Measurements from ENCODE around the gene NEK11.
"Not testable (repeated sequence)": the region's sequence is repeated elsewhere in the genome, so short reads cannot be mapped to it uniquely, and the experiment has no call there.

The NEK11 gene

DNA sequence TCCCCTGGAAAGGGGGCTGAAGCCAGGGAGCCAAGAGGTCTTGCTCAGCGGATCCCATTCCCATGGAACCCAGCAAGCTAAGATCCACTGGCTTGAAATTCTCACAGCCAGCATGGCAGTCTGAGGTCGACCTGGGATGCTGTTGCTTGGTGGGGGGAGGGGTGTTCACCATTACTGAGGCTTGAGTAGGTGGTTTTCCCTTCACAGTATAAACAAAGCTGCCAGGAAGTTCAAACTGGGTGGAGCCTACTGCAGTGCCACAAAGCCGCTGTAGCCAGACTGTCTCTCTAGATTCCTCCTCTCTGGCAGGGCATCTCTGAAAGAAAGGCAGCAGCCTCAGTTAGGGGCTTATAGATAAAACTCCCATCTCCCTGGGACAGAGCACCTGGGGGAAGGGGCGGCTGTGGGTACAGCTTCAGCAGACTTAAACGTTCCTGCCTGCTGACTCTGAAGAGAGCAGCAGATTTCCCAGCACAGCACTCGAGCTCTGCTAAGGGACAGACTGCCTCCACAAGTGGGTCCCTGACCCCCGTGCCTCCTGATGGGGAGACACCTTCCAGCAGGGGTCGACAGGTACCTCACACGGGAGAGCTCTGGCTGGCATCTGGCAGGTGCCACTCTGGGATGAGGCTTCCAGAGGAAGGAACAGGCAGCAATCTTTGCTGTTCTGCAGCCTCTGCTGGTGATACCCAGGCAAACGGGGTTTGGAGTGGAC, 15.8 kb downstream of the NEK11 start:
- not testable (repeated sequence) for DNase-seq

DNA sequence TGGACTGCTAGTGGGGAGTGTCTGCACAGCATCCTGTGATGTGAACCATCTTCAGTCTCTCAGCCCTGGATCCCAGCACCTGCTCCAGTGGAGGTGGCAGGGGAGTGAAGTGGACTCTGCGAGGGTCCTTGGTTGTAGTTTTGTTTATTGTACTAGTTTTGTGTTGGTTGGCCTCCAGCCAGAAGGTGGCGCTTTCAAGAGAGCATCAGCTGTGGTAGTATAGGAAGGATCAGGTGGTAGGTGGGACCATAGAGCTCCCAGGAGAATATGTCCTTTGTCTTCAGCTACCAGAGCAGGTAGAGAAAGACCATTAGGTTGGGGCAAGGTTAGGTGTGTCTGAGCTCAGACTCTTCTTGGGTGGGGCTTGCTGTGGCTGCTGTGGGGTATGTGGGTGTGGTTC, 20.9 kb downstream of the NEK11 start:
- DNase-seq: no peak

DNA sequence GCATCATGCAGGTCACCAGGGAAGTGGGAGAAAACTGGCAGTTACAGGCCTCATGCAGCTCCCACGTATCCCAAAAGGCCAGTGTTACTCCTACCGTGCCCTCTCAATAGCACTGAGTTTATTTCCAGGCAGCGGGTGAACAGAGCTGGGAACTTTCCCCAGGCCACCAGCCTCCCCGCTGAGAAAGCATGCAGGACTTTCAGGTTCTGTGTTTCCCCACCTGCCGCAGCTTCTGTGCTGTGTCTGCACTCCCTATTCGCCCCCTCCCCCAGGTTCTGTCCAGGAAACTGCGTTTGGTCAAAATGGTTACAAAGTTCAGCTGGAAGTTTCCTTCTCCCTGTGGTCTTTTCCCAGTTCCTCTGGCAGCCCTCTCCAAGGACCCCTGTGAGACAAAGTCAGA, 21.4 kb downstream of the NEK11 start:
- no peak for DNase-seq

DNA sequence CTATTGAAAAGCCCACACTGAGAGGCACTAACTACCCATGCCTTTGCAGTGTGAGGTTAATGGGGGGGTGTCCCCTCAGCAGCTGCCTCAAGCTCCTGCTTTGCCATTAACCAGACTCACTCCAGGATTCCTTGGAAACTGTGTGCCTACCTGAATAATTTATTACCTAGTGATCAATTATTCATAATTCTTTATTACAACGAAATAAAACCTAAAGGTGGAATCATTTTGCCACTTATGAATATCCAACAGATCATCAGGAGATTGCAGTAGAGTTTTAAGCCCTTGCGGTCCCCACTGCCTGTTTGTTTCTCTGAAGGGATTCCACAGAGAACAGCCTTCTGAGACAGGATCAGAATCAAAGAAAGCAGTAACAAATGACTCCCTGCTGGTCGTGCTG, 23.3 kb downstream of the NEK11 start:
- no peak for DNase-seq

DNA sequence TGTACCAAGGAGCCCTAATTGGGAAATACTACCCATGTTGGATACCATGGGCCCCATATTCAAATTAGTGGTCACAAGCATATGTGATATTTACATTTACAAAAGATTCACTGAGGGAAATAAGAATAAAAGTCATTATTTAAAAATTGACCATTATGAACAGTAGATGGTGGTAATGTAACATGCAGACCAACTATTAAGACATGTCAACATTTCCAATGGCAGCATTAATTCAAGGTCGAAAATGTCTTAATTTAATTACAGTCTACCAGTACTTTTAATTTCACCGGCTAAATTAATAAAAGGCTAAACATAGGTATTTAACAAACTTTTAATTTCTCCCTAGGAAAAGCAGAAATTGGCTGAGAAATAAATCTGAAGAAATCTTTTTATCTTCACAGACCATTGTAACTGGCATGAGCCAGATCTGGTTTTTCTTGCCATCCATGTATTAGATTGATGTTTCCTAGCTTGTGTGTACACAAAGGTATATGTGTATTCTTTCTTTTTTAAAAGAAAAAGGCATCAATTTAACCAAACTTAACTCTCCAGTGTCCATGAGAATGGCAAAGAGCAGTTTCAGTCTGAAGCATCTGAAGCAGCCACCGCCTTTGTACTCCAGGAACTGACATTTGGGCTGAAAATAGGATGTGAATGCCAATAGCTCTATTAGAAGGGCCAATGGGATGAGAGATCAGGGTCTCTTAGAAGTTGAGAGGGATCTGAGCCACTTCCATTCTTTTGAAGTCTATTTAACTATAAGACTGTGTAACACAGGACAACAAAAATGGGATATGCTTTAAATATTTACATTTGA, 26.6 kb downstream of the NEK11 start:
- DNase-seq: no peak

DNA sequence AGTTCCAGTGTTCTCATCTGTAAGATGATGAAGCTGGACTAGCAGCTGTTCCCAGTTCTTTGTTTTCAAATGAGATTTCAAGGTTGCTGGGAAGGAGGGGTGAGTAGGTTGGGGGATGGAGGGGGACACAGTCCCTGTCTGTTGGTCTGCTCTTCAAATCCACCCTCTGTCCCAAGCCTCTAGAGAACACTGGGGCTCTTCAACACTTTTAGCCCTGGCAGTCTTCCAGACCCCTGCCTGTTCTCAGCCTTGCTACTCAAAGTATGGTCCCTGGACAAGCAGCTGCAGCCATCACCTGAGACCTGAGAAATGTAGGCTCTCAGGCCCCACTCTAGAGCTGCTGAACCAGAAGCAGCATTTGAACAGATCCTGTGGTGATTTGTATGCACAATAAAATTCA, 41.3 kb downstream of the NEK11 start:
- DNase-seq: peak; percentile 53 to 75

DNA sequence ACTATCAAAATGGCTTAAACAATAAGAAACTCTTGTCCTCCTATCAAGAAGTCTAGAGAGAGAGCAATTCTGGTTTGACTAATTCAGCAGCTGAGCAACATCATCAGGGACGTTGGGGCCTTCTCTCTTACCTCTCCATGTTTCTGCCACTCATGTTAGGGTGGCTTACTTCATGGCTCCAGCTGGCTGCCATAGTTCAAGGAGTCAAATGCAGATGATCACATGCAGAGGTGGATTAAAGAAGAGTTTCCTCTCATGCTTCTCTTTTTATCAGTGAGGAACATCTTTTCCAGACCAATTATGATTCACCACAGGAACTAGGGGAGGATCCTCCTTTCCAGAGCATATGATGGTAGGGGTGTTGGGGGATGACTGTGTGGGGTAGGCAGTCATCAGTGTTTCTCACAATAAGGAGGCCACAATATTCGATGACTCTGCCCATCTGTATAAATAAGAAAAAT, 45.5 kb downstream of the NEK11 start:
- no peak for DNase-seq

DNA sequence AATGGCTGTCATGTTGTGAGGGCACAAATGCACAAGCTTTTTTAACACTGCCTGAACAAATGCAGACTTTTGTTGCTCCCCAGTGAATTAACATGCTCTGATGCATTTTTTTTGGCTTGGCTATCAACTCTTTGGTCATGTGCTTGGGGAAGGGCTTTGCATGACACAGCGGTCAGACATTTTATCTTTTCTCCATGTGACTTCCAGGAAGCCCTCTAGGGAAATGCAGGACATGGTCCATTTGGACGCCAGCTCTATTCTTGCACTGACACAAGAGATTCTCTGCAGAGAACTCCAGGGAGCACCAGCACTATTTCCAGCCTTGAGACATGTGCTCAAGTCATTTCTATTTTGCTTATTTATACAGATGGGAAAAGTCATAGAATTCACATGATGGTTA, 46.2 kb downstream of the NEK11 start:
- DNase-seq: no peak

DNA sequence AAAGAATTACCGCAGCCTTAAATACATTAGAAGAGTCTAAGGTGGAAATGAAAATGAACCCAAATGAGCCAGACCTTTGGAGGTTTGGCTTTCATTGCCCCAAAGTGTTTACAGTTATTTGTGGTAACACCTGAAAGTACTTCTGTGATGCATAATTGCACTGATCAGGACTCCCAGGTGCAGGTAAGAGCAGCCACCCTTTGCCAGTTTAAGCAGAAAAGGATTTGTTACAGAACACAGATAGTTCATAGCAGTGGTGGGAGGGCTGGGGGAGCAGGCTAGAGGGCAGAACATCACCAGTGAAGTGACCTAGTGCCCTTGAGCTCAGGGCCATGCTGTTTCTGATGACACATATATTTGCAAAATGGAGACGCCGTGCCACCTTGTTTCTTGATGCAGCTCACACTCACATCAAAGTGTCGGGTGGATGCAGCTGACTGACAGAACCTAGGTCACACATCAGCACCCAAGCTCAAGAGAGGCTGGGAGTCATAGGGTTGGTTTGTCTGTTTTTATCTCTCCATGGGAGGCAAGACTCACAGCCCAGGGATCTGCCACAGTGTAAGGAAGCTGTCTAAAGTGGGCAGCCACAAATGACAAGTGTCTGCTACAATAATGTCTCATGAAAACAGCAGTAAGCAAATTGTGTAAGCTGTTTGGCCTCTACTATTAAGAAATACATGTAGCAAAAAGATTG, 49.1 kb downstream of the NEK11 start:
- no peak for DNase-seq

DNA sequence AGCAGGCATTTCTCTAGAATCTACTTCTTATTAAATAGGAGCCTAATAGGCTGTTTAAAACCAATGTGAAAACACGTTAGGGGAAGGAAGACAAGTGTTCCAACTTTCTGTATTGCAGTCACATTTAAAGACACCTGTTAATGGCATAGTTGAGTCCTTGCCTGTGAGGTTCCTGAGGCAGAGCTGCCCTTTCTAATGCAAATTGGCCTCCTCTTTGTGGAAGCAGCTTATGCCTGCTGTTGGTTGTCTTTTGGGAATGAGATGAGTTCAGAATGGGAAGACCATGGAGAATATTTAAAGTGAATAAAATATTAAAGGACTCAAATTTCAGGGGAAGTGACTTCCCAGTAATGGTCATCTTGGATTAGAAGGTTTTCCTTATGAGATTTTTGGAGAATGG, 51.2 kb downstream of the NEK11 start:
- no peak for DNase-seq

DNA sequence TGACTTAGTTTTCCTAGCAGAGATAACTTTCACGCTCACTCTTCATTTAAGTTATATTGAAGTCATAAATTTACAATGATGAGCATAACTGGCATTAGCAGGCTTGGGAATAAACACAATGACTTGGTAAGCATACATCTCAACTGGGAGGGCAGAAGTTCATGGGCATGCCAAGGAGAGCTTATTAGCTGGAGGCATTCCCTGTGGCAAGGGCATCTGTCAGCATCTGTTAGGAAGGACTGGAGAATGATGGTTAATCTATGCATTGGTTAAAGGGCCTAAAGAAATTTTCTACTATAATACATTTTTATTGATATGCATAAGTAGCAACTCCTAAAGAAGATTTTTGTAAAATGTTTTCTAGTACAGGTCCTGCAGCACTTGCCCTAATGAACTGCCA, 52.4 kb downstream of the NEK11 start:
- DNase-seq: no peak

DNA sequence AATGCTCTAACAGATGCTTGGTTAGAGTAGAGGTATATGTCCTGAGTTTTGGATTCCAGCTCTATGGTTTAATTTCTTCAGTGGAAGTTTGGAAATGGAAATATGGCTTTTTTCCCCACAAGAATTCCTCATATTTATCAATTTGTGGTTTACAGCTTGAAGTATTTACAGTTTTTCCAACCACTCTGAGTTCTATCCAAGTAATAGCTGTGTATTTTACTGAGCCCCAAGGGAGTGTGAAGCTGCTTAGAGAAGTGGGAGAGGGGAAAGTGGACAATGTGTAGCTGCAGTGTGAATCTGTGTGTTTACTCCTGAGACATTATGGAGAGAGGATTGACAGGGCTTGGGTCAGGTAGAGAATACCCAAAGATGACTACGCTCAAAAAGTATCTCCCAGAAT, 54.5 kb downstream of the NEK11 start:
- no peak for DNase-seq

DNA sequence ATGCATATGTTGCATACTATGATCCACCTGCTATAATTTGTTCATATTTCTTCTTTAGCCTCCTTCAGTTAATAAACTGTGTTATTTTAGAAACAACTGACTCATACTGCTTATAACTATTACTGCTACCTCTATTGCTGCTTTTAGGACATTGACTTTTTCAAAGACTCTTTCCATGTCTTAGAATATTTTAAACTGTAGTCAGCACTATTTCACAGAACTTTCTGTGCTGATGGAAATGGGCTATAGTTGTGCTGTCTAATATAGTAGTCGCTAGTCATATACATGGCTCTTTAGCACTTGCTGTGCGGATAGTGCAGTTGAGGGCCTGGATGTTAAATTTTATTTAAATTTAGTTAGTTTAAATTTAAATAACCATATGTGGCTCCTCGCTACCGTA, 55.6 kb downstream of the NEK11 start:
- no peak for DNase-seq

DNA sequence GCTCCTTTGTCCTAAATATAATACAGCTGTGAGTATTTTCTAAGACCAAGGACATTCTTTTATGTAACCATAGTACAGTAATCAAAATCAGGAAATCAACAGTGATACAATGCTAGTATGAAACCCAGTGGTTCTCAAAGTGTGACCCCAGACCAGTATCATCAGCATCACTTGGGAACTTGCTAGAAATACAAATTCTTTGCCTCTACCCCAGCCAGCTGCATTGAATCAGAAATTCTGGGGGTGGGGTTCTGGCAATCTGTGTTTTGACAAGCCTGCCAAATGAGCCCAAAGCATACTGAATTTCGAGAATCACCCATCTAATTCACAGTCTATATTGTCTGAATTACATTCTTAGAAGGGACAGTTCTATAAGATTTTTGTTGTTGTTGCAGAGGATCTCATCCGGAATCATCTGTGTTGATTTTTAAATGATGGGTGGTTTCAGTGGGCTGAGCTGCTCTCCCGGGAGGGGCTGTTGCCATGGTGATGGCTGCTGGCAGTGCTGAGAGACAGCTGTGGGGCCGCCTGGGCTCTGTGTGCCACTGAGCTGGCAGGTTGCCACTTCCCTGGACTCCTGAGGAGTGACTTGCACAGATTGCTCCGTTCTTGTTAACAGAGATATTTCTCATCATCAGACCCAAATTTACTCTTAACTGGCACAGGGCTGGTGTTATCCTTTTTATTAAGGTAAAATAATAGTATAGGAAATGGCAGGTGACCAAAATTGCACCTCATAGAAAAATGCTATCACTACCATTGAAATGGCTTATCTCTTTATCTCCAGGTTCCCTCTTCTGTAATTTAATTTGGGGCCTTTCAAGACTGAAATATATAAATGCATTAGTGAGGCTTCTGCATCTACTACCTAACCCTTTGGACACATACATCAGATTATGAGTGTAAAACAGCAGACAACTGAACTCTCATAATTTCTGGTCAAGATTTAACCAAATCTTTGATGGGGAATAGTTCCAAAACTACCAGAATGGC, 56.5 kb downstream of the NEK11 start:
- peak; percentile 56 to 73 for DNase-seq

DNA sequence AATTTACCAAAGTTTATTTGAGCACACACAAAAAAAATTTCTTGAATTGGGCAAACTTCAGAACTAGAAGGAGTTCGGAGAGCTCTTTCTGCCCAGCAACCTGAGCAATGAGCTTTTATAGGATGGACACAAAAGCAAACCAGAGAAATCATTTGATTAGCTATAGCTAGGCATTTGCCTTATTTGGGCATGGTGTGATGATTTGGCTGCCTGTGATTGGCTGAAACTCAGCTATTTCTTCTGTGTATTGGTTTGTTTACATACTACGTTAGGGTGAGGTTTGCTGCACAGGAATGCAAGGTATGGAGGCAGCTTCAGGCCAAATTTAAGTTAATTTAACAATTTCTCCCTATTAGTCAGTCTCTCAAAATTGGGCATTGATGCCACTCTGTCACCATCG, 65.1 kb downstream of the NEK11 start:
- no peak for DNase-seq

DNA sequence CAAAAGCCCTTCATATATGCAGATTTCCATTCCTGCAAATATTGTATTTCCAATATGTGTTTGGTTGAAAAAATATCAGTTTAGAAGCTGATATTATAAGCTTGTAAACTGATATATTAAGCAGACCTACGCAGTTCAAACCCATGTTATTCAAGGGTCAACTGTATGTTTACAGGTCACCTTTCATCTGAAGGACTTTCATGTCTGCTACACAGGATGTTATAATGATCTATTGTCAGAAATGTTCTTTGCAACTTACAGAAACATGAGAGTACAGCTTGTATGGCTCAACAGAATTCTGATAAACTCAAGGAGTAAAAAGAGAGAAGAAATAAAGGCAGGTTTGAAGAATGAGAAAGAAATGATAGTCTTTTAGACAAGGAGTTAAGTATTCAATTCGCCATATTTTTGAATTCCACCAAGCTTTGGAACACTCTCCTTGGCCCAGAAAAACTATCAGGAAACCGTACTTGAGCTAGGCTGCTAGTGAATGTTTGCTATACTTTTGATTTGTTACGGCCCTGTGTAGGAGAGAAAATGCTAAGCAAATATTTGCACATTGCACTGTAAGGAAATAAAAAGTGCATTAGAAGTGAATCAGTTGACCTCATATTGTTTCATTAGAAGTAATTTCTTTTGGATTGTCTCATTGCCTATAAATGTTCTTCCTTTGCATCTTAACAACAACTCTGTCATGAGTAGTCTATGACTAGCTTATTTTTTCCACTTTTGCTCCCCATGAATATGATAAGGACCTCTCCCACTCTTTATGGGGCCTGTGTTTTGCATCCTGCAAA, 81.2 kb downstream of the NEK11 start:
- no peak for DNase-seq

DNA sequence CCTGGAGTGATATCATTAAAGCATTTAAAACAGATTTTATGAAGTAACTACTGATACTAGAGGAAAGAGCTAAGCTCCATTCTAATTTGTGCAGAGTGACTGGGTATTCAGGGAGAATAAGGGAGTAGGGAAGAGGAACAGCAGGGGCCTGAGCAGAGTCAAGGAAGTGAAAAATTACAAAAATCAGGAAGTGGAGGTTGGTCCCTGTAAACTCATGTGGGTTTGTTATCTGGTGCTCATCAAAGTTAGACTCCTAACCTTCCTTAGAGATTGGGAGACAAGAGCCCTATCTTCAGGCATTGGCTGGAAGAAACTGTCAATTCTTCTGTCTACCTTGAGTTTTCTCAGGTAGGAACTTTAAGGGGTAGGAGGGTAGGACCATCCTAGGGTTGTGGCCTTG, 82.5 kb downstream of the NEK11 start:
- DNase-seq: no peak

DNA sequence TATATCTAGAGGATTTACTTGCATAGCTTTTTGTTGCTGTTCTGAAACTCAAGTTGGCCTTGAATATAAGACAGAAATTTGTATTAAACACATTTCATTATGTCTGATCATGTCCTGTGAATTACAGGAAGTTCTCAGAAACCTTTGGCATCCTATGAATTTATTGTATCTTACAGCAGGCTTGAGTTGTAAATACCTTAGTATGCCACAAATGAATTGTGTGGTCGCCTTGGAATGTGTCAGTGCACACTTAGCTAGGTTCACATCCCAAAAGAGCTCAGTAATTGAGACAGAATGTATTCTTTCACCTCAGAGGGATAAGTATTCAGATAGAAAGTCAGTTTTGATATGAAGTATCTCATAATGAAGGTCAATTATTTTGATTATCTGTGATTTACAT, 83.4 kb downstream of the NEK11 start:
- DNase-seq: no peak

DNA sequence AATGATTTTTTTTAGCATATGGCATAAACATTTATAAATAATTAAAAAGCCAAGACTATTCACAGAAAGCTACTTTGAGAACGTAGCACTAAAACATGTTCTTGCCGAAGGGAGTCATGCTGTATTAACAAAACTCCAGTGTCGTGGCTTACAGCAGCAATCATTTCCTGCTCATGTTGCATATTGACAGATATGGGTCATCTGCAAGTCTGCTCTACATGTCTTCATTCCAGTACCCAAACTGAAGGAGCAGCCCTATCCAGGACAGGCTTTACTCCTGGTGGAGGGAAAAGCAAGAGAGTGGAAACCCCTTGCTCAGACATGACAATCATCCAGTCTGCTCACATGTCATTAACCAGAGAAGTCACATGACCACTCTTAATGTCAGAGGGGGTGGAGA, 87.6 kb downstream of the NEK11 start:
- DNase-seq: no peak

DNA sequence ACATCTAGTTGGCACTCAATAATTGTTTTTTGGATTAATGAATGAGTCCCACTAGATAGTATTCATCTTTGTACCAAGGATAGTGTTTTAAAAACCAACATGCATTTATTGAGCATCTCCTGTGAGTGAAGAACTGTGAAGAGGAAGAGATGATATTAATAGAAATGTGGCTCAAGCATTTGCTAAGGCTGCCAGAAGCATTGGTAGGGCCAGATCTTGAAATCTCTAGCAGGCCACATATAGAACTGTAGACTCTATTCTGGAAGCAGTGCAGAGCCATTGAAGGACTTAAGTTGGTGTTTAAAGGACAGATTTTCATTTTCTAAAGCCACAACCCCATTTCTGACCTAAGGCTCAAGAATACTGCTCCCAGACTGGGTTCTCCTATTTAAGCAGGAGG, 99.0 kb downstream of the NEK11 start:
- no peak for DNase-seq

DNA sequence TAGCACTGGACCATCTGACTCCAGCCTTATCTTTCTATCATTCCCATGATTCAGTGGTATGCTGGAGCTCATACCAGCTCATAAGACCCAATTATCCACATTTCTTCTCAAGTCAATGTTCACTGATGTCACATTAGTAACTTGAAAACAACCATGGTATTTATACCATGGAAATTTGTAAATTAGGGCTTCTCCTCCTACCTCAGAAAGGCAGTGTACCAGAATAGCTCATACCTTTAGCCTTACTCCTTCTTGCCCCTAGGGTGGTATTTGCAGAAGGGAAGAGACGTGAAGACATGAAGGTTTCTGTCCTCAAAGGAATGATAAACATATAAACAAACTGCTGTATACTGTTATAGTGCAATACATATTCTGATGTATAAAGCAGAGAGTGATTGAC, 114.2 kb downstream of the NEK11 start:
- DNase-seq: no peak

DNA sequence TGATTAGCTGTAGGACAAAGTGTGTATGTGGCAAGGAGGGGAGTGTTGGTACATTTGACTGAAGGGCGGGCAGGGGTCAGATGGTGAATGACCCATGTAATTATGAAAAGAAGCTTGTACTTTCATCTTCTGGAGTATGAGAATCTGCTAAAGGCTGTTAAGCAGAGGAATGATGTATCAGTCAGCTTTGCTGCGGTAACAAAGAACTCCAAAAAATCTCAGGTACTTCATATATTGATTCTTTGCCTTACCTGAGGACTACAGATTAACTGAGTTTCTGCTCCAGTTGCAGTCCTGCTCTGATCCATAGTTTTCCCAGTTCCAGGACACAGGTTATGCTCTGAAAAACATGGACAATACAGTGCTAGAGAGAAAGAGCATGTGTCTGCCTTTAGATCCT, 115.1 kb downstream of the NEK11 start:
- no peak for DNase-seq

Data from NCI-H187 (cell line).